Esophagus squamous epithelium (tissue), 5 donors: ENCODE results near the gene THSD7B. TPM values are rescaled to one million over a fixed set of nuclear protein-coding genes. Genes with fewer than 3 reads are reported as not detected.

Experiments used
- DNase-seq: peaks from one replicate; lab custom pipeline; 2025; lab: John Stamatoyannopoulos, UW
- H3K27ac ChIP-seq, 4 donors: fragments of 200-600 bp; sonication (generic); one replicate each; pipeline ENCODE4 v1.5.1; 2016 to 2019; ENCODE audit warnings: mild to moderate bottlenecking in 1 of 4
- H3K27me3 ChIP-seq, 4 donors: fragments of 200-600 bp; sonication (generic); 1 replicate in 3 of 4; 2 replicates in 1 of 4; pipeline versions ENCODE4 v1.5.1 to v1.6.0; 2017 to 2021; ENCODE audit warnings: antibody characterized with exemption in 1 of 4
- H3K36me3 ChIP-seq, 3 donors: fragments of 200-600 bp; sonication (generic); one replicate each; pipeline ENCODE4 v1.5.1; 2016 to 2019
- H3K4me1 ChIP-seq, 3 donors: fragments of 200-600 bp; sonication (generic); one replicate each; pipeline ENCODE4 v1.5.1; 2017 to 2019
- H3K4me3 ChIP-seq, 4 donors: fragments of 200-600 bp; sonication (generic); 1 replicate in 3 of 4; 2 replicates in 1 of 4; pipeline ENCODE4 v1.5.1; 2016 to 2019; ENCODE audit warnings: mild to moderate bottlenecking in 2 of 4, moderate library complexity in 1 of 4
- H3K9me3 ChIP-seq, 3 donors: fragments of 200-600 bp; sonication (generic); one replicate each; pipeline ENCODE4 v1.5.1; 2016 to 2019
- CTCF ChIP-seq, 6 experiments: fragments of 450-650 bp in 4 of 6; fragments of 200-600 bp in 2 of 6; sonication (generic) in 2 of 6; IDR thresholded peaks; one replicate each; pipeline ENCODE4 v1.5.1; 2016 to 2019; ENCODE audit warnings: antibody characterized with exemption in 6 of 6, mild to moderate bottlenecking in 4 of 6, moderate library complexity in 4 of 6
- POLR2A ChIP-seq, 4 donors: fragments of 450-650 bp; IDR thresholded peaks; one replicate each; pipeline ENCODE4 v1.6.1; 2017; ENCODE audit warnings: antibody characterized with exemption in 4 of 4, mild to moderate bottlenecking in 4 of 4, moderate library complexity in 3 of 4
- WGBS, 2 donors: methylation state at CpG; one replicate each; pipeline ENCODE4 v1.1.5; 2018; 5-methylcytosine and 5-hydroxymethylcytosine counted together
- intact Hi-C: fragments of 100-400 bp; cut with DNase I; formaldehyde crosslinking; loops from one replicate; pipeline ENCODE4 v1.15.0; 2022
- total RNA-seq, 4 donors: library from RNA; depleted of rRNA; stranded (reverse); fragments of >200 nt; gene quantifications; one replicate each; pipeline ENCODE4 v1.1.0, GENCODE V29; 2016
- donor health status: DM: yes; HTN: yes; CAD: no.

THSD7B gene
- total RNA-seq, 4 donors from 2014 or later, result 0.31 to 0.97 (median 0.72) TPM

- Histone ChIP-seq H3K27me3 (no peaks in the 10 kb centered on the region), H3K4me3 (no peak overlapping the region), H3K27ac (no peak overlapping the region), H3K9me3 (no peaks in the 10 kb centered on the region), H3K4me1 (no peaks in the 10 kb centered on the region), H3K36me3 (no peaks in the 10 kb centered on the region)
- 60 to 74% methylated on average over 4 of the region's 4 CpGs for WGBS, 2 donors
- intact Hi-C loops, result no loop called here
- DNase-seq, result no peak
- TF ChIP-seq POLR2A (IDR thresholded peaks at IDR 0.05), result no peak
- no peak for TF ChIP-seq CTCF (IDR thresholded peaks at IDR 0.05)
Observed at GRCh38 chr2:137249463-137250130, 484.3 kb downstream of the THSD7B start.

GRCh38 chr2:137250401-137250800 lies 485.1 kb downstream of the THSD7B start:
- no peaks in the 10 kb centered on the region for H3K27me3 ChIP-seq
- H3K36me3 ChIP-seq, result no peaks in the 10 kb centered on the region
- H3K4me1 ChIP-seq, result no peaks in the 10 kb centered on the region
- no peak overlapping the region for H3K4me3 ChIP-seq
- H3K27ac ChIP-seq, result no peak overlapping the region
- WGBS, 2 donors, result 80 to 86% methylated on average over 3 of the region's 3 CpGs
- no peak for TF ChIP-seq CTCF (IDR thresholded peaks at IDR 0.05)
- TF ChIP-seq POLR2A (IDR thresholded peaks at IDR 0.05), result no peak
- DNase-seq, result no peak
- intact Hi-C loops, result no loop called here
- no peaks in the 10 kb centered on the region for H3K9me3 ChIP-seq

GRCh38 chr2:137251045-137251444 lies 485.7 kb downstream of the THSD7B start:
- H3K9me3 ChIP-seq, result no peaks in the 10 kb centered on the region
- TF ChIP-seq CTCF (IDR thresholded peaks at IDR 0.05), result no peak
- TF ChIP-seq POLR2A (IDR thresholded peaks at IDR 0.05), result no peak
- DNase-seq, result no peak
- H3K4me3 ChIP-seq, result no peak overlapping the region
- H3K27ac ChIP-seq, result no peak overlapping the region
- peaks cover 0 to 6% (median 0%) of the 10 kb centered on the region in 3 donors for H3K4me1 ChIP-seq
- H3K27me3 ChIP-seq, result no peaks in the 10 kb centered on the region
- 77 to 78% methylated on average over 3 of the region's 3 CpGs for WGBS, 2 donors
- H3K36me3 ChIP-seq, result no peaks in the 10 kb centered on the region
- intact Hi-C loops, result no loop called here

GRCh38 chr2:137252934-137253333 lies 487.6 kb downstream of the THSD7B start:
- TF ChIP-seq POLR2A (IDR thresholded peaks at IDR 0.05), result no peak
- TF ChIP-seq CTCF (IDR thresholded peaks at IDR 0.05), result no peak
- no peaks in the 10 kb centered on the region for H3K9me3 ChIP-seq
- H3K4me1 ChIP-seq, result peaks cover 0 to 9% (median 0%) of the 10 kb centered on the region in 3 donors
- no peaks in the 10 kb centered on the region for H3K27me3 ChIP-seq
- intact Hi-C loops, result no loop called here
- H3K36me3 ChIP-seq, result no peaks in the 10 kb centered on the region
- no peak for DNase-seq
- no peak overlapping the region for H3K27ac ChIP-seq
- H3K4me3 ChIP-seq, result no peak overlapping the region

- Histone ChIP-seq H3K4me3 (no peak overlapping the region), H3K4me1 (peaks cover 0 to 9% (median 0%) of the 10 kb centered on the region in 3 donors), H3K36me3 (no peaks in the 10 kb centered on the region), H3K27ac (no peak overlapping the region), H3K9me3 (no peaks in the 10 kb centered on the region), H3K27me3 (no peaks in the 10 kb centered on the region)
- TF ChIP-seq CTCF (IDR thresholded peaks at IDR 0.05), result no peak
- TF ChIP-seq POLR2A (IDR thresholded peaks at IDR 0.05), result no peak
- 63 to 64% methylated on average over 1 of the region's 1 CpG for WGBS, 2 donors
- intact Hi-C loops, result no loop called here
- no peak for DNase-seq
Observed at GRCh38 chr2:137254052-137254451, 488.7 kb downstream of the THSD7B start.
